ENCODE data around the gene GFRAL. TPM values are rescaled to one million over a fixed set of nuclear protein-coding genes. Genes with fewer than 3 reads are reported as not detected.

Gene GFRAL
- total RNA-seq, 1 donor from 2014 or later = not detected

- Mint-ChIP-seq H3K27me3 (ENCODE audit: insufficient read depth) (no peaks in the 10 kb centered on the region), H3K9me3 (no peaks in the 10 kb centered on the region), H3K4me3 (no peak overlapping the region), H3K36me3 (ENCODE audit: low read depth) (no peaks in the 10 kb centered on the region), H3K27ac (no peak overlapping the region), H3K4me1 (ENCODE audit: low read depth) (no peaks in the 10 kb centered on the region)
- no peak for DNase-seq (ENCODE audit: low spot score)
- intact Hi-C loops (cut with micrococcal nuclease) = loop anchor here (1.0 kb wide), 1 partner anchor 441 kb away; no protein-coding TSS in a partner anchor
Observed at GRCh38 chr6:55445648-55446204, 118.5 kb downstream of the GFRAL start.

DNA sequence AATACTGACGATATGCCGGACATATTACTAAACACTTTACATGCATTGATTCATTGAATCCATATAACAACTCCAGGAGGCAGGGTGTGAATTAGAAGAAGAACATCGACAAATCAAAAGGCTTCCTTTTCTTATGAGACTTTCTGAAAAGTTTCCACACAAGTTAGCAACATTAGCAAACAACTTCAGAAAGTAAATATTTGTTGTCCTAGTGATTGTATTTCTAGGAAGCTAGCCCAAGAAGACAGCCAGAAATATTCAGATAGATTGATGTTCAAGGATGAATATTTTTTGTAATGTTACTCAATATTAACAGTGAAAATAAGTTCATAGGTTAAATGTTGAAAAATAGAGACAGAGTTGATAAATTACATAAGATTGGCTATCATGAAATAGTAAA, 120.6 kb downstream of the GFRAL start:
- Mint-ChIP-seq H3K4me1 (ENCODE audit: low read depth) (no peaks in the 10 kb centered on the region), H3K4me3 (no peak overlapping the region), H3K27me3 (ENCODE audit: insufficient read depth) (no peaks in the 10 kb centered on the region), H3K36me3 (ENCODE audit: low read depth) (no peaks in the 10 kb centered on the region), H3K27ac (no peak overlapping the region), H3K9me3 (no peaks in the 10 kb centered on the region)
- no peak for DNase-seq (ENCODE audit: low spot score)
- intact Hi-C loops (cut with micrococcal nuclease) = no loop called here

DNA sequence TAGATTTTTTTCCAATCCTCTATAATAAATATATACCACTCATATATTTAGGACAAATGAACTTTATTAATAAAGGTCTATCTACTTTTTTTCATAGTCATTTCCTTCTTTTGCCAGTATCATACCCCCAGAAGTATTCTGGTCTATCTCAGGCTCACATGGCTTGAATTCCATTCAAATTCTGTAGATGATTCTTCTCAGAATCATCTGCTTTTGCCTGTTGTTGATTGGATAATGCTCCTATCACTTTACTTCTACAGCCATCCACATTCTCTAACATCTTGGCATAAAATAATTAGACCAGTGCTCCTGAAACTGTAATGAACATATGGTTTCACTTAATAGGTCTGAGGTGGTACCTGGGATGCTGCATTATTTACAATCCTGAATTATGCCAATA, 121.2 kb downstream of the GFRAL start:
- intact Hi-C loops (cut with micrococcal nuclease) = no loop called here
- Mint-ChIP-seq H3K4me1 (ENCODE audit: low read depth) (no peaks in the 10 kb centered on the region), H3K36me3 (ENCODE audit: low read depth) (no peaks in the 10 kb centered on the region), H3K27ac (no peak overlapping the region), H3K27me3 (ENCODE audit: insufficient read depth) (no peaks in the 10 kb centered on the region), H3K9me3 (no peaks in the 10 kb centered on the region), H3K4me3 (no peak overlapping the region)
- DNase-seq (ENCODE audit: low spot score) = no peak

DNA sequence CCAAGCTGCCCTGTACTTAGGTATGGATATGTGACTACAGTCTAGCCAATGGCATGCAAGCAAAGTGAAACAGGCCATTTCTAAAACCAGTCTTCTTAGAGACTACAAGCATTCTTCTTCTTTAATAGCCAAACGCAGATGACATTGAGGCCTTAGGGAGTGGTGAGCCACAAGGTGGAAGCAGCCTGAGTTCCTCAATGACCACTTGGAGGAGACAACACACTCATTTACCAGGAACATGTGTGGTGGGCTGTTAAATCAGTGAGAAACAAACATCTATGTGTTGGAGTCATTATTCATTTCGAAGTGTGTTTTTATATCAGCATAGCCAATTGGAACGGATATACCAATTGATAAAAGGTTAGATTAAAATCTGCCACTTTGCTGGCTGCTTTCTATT, 122.0 kb downstream of the GFRAL start:
- H3K36me3 Mint-ChIP-seq (ENCODE audit: low read depth) = no peaks in the 10 kb centered on the region

GRCh38 chr6:55450005-55450404, 122.7 kb downstream of the GFRAL start:
- Mint-ChIP-seq H3K4me3 (no peak overlapping the region), H3K27me3 (ENCODE audit: insufficient read depth) (no peaks in the 10 kb centered on the region), H3K4me1 (ENCODE audit: low read depth) (no peaks in the 10 kb centered on the region), H3K36me3 (ENCODE audit: low read depth) (no peaks in the 10 kb centered on the region), H3K9me3 (no peaks in the 10 kb centered on the region), H3K27ac (no peak overlapping the region)
- intact Hi-C loops (cut with micrococcal nuclease) = no loop called here
- DNase-seq (ENCODE audit: low spot score) = no peak

More for the DNA sequence above, 122.0 kb downstream of the GFRAL start:
- Mint-ChIP-seq H3K4me3 (no peak overlapping the region), H3K27me3 (ENCODE audit: insufficient read depth) (no peaks in the 10 kb centered on the region), H3K9me3 (no peaks in the 10 kb centered on the region), H3K27ac (no peak overlapping the region), H3K4me1 (ENCODE audit: low read depth) (no peaks in the 10 kb centered on the region)
- DNase-seq (ENCODE audit: low spot score) = no peak
- intact Hi-C loops (cut with micrococcal nuclease) = no loop called here

Other genes starting within 250 kb of the GFRAL start
- gene HCRTR2, start 153.0 kb upstream of the GFRAL start, total RNA-seq = not detected in 2 replicates

Data from activated T-helper 1 cell treated with anti-CD3 and anti-CD28 coated beads, Interleukin-12 subunit alpha, Interleukin-12 subunit beta, Interleukin-2, Interleukin-4 antibody, amounts not matched to agents 30 ng/mL and 10 ng/mL and 1 ng/mL, durations not matched to agents 14 hours and 24 hours and 36 hours (primary cell).